ENCODE measurements around the gene GOLM1.

GOLM1 gene

DNA sequence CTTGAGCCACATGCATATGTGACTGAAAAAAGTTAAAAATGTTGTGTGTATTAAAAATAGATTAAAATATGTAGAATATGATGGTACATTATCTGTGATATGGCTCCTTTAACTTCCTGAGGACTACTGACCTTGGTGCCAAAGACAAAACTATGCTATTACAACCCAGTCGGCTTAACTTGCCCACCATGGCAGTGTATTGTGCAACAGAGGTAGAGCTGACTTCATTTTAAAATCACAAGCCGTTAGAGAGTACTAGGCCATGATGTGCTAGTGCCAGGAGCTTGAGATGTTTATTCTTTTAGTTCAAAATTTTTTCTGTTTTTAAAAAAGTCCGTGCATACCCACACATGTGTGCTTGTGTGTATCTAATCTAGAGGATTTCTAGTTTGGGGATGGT, 112.1 kb downstream of the GOLM1 start:
- no peak for DNase-seq

DNA sequence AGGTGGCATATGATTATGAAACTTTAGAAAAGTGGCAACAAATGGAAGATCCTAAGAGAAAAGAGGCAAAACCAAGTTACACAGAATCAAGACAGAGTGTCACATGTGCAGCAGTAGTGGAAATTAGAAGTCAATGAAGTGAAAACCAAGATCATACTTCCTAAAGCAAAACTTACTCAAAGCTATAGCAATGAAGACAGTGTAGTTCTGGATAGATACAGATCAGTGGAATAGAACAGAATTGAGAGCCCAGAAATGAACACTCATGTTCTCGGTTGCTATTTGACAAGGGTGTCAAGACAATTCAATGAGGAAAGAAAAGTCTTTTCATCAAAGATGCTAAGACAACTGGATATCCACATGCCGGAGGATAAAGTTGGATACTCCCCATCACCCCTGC, 114.9 kb downstream of the GOLM1 start:
- DNase-seq: no peak

DNA sequence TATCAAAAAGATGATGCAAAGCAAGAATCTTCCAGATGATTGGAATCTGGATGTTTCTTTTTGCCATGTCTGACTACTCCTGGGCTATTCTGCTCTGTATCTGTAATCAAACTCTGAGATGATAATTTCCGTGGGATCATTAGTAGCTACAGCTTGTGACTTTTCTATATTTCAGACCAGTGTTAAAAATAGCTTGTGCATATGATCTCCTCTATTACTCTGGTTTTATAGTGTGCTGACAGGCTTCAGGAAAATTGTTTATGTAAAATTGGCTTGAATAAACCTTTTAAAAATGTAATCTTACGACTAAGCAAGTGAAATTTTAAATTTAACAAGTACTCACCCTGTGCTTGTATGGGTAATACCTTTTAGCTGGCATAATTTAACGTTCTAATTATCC, 118.0 kb downstream of the GOLM1 start:
- DNase-seq: no peak

DNA sequence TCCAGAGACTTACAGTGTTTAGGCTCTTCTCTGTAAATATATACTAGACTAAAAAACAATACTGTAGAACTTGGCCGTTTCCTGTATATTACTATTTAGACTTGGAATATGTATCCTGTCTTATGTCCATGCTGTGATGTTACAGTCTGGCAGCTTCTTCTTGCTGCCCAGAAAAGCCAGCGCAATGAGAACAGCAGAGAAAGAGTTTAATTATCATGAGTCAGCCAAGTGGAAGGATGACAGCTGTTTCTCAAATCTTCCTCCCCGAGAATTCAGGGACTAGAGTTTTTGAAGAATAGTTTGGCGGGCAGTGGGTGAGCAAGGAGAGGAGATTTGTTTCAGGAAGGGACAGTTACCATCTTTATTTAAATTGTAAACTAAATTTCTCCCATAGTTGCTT, 120.9 kb downstream of the GOLM1 start:
- DNase-seq: no peak

Data from right kidney (tissue), 1 donor.